GM06990 (cell line): Measurements from ENCODE around the gene ERBB3.

ENCODE experiments used
- DNase-seq: peaks from one replicate; pipeline ENCODE4 v3.0.0-alpha.2; 2011; ENCODE audit not compliant: insufficient read length; ENCODE audit errors: extremely low read depth
- H3K27me3 ChIP-seq: replicated peaks from 2 replicates; pipeline ENCODE4 v1.6.0; 2011; ENCODE audit warnings: low read length; ENCODE audit not compliant: control insufficient read depth, insufficient read depth
- H3K36me3 ChIP-seq: 2 replicates; pipeline ENCODE4 v1.5.1; 2011; ENCODE audit warnings: low read length; ENCODE audit not compliant: control insufficient read depth, insufficient read depth
- H3K4me3 ChIP-seq: replicated peaks from 2 replicates; pipeline ENCODE4 v1.5.1; 2011; ENCODE audit warnings: low read depth, mild to moderate bottlenecking, control low read depth, low read length
- TF ChIP-seq, protein P1 (sequence below): IDR thresholded peaks from 2 replicates; pipeline ENCODE4 v1.5.1; 2011; ENCODE audit warnings: low read length, control low read depth, mild to moderate bottlenecking, inconsistent platforms; ENCODE audit not compliant: insufficient read depth, poor library complexity, severe bottlenecking

Gene ERBB3

GRCh38 chr12:56124133-56124532, 44.2 kb downstream of the ERBB3 start:
- Histone ChIP-seq H3K36me3 (peaks cover 6% of the 10 kb centered on the region), H3K4me3 (no peak overlapping the region), H3K27me3 (no peaks in the 10 kb centered on the region)
- DNase-seq, result no peak
- TF ChIP-seq, protein P1, sequence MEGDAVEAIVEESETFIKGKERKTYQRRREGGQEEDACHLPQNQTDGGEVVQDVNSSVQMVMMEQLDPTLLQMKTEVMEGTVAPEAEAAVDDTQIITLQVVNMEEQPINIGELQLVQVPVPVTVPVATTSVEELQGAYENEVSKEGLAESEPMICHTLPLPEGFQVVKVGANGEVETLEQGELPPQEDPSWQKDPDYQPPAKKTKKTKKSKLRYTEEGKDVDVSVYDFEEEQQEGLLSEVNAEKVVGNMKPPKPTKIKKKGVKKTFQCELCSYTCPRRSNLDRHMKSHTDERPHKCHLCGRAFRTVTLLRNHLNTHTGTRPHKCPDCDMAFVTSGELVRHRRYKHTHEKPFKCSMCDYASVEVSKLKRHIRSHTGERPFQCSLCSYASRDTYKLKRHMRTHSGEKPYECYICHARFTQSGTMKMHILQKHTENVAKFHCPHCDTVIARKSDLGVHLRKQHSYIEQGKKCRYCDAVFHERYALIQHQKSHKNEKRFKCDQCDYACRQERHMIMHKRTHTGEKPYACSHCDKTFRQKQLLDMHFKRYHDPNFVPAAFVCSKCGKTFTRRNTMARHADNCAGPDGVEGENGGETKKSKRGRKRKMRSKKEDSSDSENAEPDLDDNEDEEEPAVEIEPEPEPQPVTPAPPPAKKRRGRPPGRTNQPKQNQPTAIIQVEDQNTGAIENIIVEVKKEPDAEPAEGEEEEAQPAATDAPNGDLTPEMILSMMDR, result no peak

DNA sequence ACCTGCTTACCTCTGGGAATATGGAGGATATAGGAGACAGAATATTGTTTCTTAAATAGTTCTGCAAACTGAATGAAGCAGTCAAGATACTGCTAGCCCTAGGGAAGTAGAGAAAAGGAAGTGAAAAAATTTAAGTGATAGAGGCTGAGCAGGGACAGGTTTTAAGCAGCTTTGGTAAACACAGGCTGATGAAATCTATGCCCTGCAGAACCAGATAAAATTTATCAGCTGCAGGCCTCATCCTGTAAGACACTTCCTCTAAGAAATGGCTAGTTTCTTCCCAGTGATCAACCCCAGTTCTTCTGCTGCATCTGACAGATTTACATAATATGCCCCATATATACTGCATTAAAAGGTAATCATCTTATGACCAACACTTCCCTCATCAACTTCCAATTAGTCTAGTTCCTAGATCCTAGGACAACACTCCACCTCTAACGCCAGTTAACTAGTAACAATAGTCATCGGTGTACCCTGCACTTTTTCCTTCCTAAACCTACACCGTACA, 46.8 kb downstream of the ERBB3 start:
- peaks cover 5% of the 10 kb centered on the region for H3K36me3 ChIP-seq
- DNase-seq, result no peak
- no peaks in the 10 kb centered on the region for H3K27me3 ChIP-seq
- H3K4me3 ChIP-seq, result no peak overlapping the region
- TF ChIP-seq, protein P1, result no peak

- Histone ChIP-seq H3K4me3 (peak overlapping the region; percentile 32), H3K36me3 (peaks cover 5% of the 10 kb centered on the region), H3K27me3 (no peaks in the 10 kb centered on the region)
- no peak for DNase-seq
- TF ChIP-seq, protein P1, result no peak
Measured at GRCh38 chr12:56127485-56127887, 47.5 kb downstream of the ERBB3 start.

GRCh38 chr12:56127888-56128669, 48.1 kb downstream of the ERBB3 start, which contains the start of gene ESYT1:
ESYT1 (plus strand) TSS chr12:56128267; CDS start chr12:56128320, 53 bp downstream.
- H3K36me3 ChIP-seq, result peaks cover 5% of the 10 kb centered on the region
- peak within 1 kb of the TSS; percentile 76 for H3K4me3 ChIP-seq
- H3K27me3 ChIP-seq, result no peaks in the 10 kb centered on the region
- TF ChIP-seq, protein P1, result no peak
- DNase-seq, result peak; percentile 93

DNA sequence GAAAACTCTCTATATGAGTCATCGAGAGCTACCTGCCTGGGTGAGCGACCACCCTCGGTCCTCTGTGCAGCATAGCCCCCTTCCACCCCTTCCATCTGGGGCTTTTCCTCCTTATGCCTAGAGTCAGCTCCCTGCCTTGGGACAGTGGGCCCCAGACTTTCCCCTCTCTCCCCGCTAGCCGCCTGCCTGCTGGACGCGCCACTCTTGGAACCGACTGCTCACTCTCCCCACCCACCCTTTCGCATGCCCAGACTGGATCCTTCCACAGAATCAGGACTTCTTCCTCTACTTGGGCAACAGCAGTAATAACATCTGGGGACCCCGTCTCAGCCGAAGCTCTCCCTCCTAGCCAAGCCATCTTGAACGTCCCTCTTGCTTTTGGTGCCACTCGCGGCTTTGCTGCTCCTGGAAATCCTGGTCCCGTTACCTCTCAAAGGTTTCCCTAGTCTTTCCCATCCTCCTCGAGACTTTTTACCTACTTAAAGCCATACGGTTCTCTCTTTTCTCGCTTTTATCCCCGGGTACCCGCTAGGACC, 48.8 kb downstream of the ERBB3 start:
- Histone ChIP-seq H3K4me3 (peak overlapping the region; percentile 76), H3K36me3 (peaks cover 8% of the 10 kb centered on the region), H3K27me3 (no peaks in the 10 kb centered on the region)
- TF ChIP-seq, protein P1, result no peak
- peak; percentile 51 for DNase-seq
